MM.1S (cell line): ENCODE data around the gene DNAJB8.
A peak's percentile ranks its signal among the peaks of the same experiment; 100 is the strongest.

Experiments used
- EZH2 ChIP-seq: fragments of 300-600 bp; sonication (generic); optimal IDR thresholded peaks from 2 replicates; pipeline ENCODE3; 2017; ENCODE audit warnings: low read depth, mild to moderate bottlenecking, antibody characterized with exemption, low read length, mixed read lengths
- EZH2phosphoT487 ChIP-seq: fragments of 300-600 bp; sonication (generic); IDR thresholded peaks from 2 replicates; pipeline ENCODE4 v1.6.1; 2018; ENCODE audit warnings: antibody characterized with exemption, low read length
- TF ChIP-seq, protein P1 (sequence below): fragments of 300-600 bp; sonication (generic); IDR thresholded peaks from 2 replicates; pipeline ENCODE4 v1.5.1; 2016; ENCODE audit warnings: antibody characterized with exemption, low read length, mixed read lengths

DNA sequence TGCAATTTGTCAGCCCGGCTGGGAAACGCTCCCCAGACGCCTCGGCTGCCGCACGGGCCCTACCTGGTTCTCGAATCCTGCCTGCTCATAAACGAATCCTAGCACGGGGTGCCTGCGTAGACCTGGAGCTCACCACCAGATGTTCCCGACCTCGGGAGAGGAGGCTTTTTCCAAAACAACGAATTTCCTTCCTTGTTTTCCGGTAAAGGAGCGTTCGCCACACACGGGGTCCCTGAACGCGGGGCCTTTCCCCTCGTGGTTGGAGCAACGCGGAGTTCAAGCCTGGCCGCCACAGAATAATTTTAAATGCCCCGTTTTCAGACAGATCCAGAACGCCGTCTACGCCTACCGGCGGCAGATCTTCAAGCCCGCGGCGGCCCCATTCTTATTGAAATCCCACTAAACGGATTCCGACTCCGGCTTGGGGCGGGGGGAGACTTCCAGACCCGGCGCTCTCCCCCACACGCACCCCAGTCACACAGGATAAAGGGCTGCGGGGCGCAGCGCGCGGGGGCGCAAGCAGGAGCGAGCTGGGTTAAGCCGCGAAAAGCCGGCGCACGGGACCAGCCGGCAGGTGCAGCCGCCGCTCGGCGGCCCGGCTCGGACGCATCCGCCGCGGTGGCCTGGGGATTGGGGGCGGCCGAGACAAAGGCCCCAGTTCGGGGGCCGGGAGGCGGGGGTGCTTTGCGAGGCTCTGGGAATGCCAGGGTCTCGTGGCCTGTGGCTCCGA lies 25.4 kb upstream of the DNAJB8 start:
- TF ChIP-seq, protein P1, sequence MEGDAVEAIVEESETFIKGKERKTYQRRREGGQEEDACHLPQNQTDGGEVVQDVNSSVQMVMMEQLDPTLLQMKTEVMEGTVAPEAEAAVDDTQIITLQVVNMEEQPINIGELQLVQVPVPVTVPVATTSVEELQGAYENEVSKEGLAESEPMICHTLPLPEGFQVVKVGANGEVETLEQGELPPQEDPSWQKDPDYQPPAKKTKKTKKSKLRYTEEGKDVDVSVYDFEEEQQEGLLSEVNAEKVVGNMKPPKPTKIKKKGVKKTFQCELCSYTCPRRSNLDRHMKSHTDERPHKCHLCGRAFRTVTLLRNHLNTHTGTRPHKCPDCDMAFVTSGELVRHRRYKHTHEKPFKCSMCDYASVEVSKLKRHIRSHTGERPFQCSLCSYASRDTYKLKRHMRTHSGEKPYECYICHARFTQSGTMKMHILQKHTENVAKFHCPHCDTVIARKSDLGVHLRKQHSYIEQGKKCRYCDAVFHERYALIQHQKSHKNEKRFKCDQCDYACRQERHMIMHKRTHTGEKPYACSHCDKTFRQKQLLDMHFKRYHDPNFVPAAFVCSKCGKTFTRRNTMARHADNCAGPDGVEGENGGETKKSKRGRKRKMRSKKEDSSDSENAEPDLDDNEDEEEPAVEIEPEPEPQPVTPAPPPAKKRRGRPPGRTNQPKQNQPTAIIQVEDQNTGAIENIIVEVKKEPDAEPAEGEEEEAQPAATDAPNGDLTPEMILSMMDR, result no peak
- TF ChIP-seq EZH2phosphoT487, result no peak
- peak; percentile 98 for TF ChIP-seq EZH2
